Liver (tissue), 3 donors: Measurements from ENCODE around the gene DST.

Experiments
- ATF3 ChIP-seq: IDR thresholded peaks from 2 replicates; pipeline ENCODE4 v1.6.1; 2016; ENCODE audit warnings: antibody characterized with exemption
- CTCF ChIP-seq: fragments of 150-350 bp; IDR thresholded peaks from 2 replicates; pipeline ENCODE4 v1.5.1; 2017; ENCODE audit warnings: improper control_type of control experiment, low read depth, low read length; ENCODE audit not compliant: missing input control
- FOXA1 ChIP-seq: IDR thresholded peaks from 2 replicates; pipeline ENCODE4 v1.6.1; 2016; ENCODE audit warnings: antibody characterized with exemption
- GABPA ChIP-seq, 2 donors: IDR thresholded peaks in 1 of 2; conservative IDR thresholded peaks in 1 of 2; 2 replicates each; pipeline ENCODE4 v1.6.1; 2016; ENCODE audit warnings: antibody characterized with exemption in 2 of 2, mild to moderate bottlenecking in 1 of 2, moderate library complexity in 1 of 2
- MAX ChIP-seq: IDR thresholded peaks from 2 replicates; pipeline ENCODE4 v1.6.1; 2016; ENCODE audit warnings: antibody characterized with exemption
- RAD21 ChIP-seq, 2 donors: IDR thresholded peaks; 2 replicates each; pipeline ENCODE4 v1.6.1; 2016; ENCODE audit warnings: antibody characterized with exemption in 2 of 2, mild to moderate bottlenecking in 2 of 2
- REST ChIP-seq: IDR thresholded peaks from 2 replicates; pipeline ENCODE4 v1.6.1; 2016; ENCODE audit warnings: antibody characterized with exemption, mild to moderate bottlenecking
- RXRA ChIP-seq, 2 donors: IDR thresholded peaks; 2 replicates each; pipeline ENCODE4 v1.6.1; 2017 to 2018; ENCODE audit warnings: antibody characterized with exemption in 2 of 2, mild to moderate bottlenecking in 1 of 2
- SP1 ChIP-seq: IDR thresholded peaks from 2 replicates; pipeline ENCODE4 v1.6.1; 2018; ENCODE audit warnings: antibody characterized with exemption, mild to moderate bottlenecking
- TAF1 ChIP-seq: conservative IDR thresholded peaks from 2 replicates; pipeline ENCODE4 v1.6.1; 2016; ENCODE audit warnings: antibody characterized with exemption, mild to moderate bottlenecking
- ZBTB33 ChIP-seq: IDR thresholded peaks from 2 replicates; pipeline ENCODE4 v1.6.1; 2016; ENCODE audit warnings: antibody characterized with exemption
- donor health status: healthy.
- donor health status: healthy.

- TF ChIP-seq ATF3 (no peak), REST (no peak), CTCF (no peak), SP1 (no peak), GABPA (IDR thresholded peaks at IDR 0.05 in 1 of 2, conservative IDR thresholded peaks at IDR 0.05 in 1 of 2) (no peak), MAX (no peak), TAF1 (no peak), FOXA1 (no peak), ZBTB33 (no peak), RAD21 (IDR thresholded peaks at IDR 0.05) (no peak), RXRA (IDR thresholded peaks at IDR 0.05) (no peak)
Measured at GRCh38 chr6:56513631-56514030, 129.1 kb downstream of the DST start.
